Measurements from ENCODE around the gene TMEM39A. TPM values are rescaled to one million over a fixed set of nuclear protein-coding genes. Genes with fewer than 3 reads are reported as not detected.

TMEM39A gene, protein sequence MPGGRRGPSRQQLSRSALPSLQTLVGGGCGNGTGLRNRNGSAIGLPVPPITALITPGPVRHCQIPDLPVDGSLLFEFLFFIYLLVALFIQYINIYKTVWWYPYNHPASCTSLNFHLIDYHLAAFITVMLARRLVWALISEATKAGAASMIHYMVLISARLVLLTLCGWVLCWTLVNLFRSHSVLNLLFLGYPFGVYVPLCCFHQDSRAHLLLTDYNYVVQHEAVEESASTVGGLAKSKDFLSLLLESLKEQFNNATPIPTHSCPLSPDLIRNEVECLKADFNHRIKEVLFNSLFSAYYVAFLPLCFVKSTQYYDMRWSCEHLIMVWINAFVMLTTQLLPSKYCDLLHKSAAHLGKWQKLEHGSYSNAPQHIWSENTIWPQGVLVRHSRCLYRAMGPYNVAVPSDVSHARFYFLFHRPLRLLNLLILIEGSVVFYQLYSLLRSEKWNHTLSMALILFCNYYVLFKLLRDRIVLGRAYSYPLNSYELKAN
- total RNA-seq = 10 to 100 TPM; 31.0 to 31.8 TPM

GRCh38 chr3:119463171-119464169 lies at the start of gene TMEM39A:
Gene TMEM39A (minus strand): TSS chr3:119463615. CDS start chr3:119462074, 1,541 bp downstream.

DNA sequence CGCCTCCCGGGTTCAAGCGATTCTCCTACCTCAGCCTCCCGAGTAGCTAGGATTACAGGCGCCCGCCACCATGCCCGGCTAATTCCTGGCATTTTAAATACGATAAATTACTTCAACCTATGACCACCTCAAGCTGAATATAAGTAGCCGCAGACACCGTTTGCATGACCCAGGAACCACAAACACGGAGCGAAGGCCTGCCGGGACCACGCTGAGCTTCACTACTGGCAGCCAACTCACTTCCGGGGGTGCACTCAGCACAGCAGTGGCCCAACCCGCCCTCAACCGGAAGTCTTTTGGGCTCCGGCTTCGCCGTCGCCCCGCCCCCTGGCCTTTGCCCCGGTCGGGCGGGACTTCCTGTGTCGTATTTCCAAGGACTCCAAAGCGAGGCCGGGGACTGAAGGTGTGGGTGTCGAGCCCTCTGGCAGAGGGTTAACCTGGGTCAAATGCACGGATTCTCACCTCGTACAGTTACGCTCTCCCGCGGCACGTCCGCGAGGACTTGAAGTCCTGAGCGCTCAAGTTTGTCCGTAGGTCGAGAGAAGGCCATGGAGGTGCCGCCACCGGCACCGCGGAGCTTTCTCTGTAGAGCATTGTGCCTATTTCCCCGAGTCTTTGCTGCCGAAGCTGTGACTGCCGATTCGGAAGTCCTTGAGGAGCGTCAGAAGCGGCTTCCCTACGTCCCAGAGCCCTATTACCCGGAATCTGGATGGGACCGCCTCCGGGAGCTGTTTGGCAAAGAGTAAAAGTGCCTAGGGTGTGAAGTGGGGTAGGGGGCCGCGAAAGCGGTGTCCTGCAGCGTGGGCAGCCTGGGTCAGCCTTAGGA lies 35.0 kb upstream of the TMEM39A start, which contains the start of gene TIMMDC1:
Gene TIMMDC1 (plus strand): TSS at position 362 of the 826 bp plus-strand sequence. CDS start 187 bp downstream, at position 549.

Other genes with a start within 250 kb of the TMEM39A start
- gene B4GALT4, start 222.7 kb downstream of the TMEM39A start, total RNA-seq = 10 to 100 TPM; 16.4 to 18.3 TPM
- 1 to 10 TPM; 1.3 to 1.5 TPM for gene ARHGAP31, start 169.2 kb downstream of the TMEM39A start, total RNA-seq
- 10 to 100 TPM; 29.6 to 32.8 TPM for gene POGLUT1, start 5.3 kb upstream of the TMEM39A start, total RNA-seq
- gene TIMMDC1, start 34.9 kb upstream of the TMEM39A start, total RNA-seq = 10 to 100 TPM; 66.1 to 66.8 TPM
- gene CD80, start 96.0 kb upstream of the TMEM39A start, total RNA-seq = 10 to 100 TPM; 14.0 to 14.4 TPM
- 1 to 10 TPM; 1.2 TPM for gene ADPRH, start 115.9 kb upstream of the TMEM39A start, total RNA-seq
- not detected for gene PLA1A, start 134.3 kb upstream of the TMEM39A start, total RNA-seq
- gene POPDC2, start 197.0 kb upstream of the TMEM39A start, total RNA-seq = 1 to 10 TPM; 3.7 to 3.8 TPM
- 10 to 100 TPM; 44.9 to 45.9 TPM for gene COX17, start 213.8 kb upstream of the TMEM39A start, total RNA-seq
- not detected for gene CFAP91, start 239.4 kb upstream of the TMEM39A start, total RNA-seq

Measured in activated naive CD4-positive, alpha-beta T cell treated with anti-CD3 and anti-CD28 coated beads, Interleukin-2, amount 10 ng/mL, durations not matched to agents 5 hours and 36 hours (primary cell).